GM12878 (cell line): Measurements from ENCODE around the gene NCDN. TPM values are rescaled to one million over a fixed set of nuclear protein-coding genes. Genes with fewer than 3 reads are reported as not detected.

Source experiments
- ATAC-seq: fragments of 200-7000 bp; cut with Tn5 transposase; 3 replicates; pipeline ENCODE4 v1.9.1; 2020; ENCODE audit warnings: mild to moderate bottlenecking, moderate library complexity
- BruUV-seq: library from RNA; stranded (reverse); fragments of 400-500 nt; replicated peaks from 2 replicates; lab custom pipeline; 2021; lab: Mats Ljungman, UMichigan
- CTCF ChIA-PET: fragments of 300-600 bp; sonication (Branson Sonifier 250); formaldehyde crosslinking; extraction: SDS; loops from one replicate; lab custom pipeline; 2021; ENCODE audit warnings: inconsistent platforms; lab: Yijun Ruan, JAX
- POLR2A ChIA-PET: fragments of 350-600 bp; formaldehyde crosslinking; extraction: SDS; loops from one replicate; lab custom pipeline; 2021; ENCODE audit warnings: inconsistent platforms; lab: Charles Lee
- RAD21 ChIA-PET: fragments of 300-600 bp; sonication (Branson Sonifier 250); formaldehyde crosslinking; loops from one replicate; lab custom pipeline; 2023; ENCODE audit warnings: antibody characterized with exemption; ENCODE audit not compliant: unreplicated experiment; lab: Charles Lee
- SMC1A ChIA-PET: fragments of 300-600 bp; sonication (Branson Sonifier 250); formaldehyde crosslinking; loops from one replicate; lab custom pipeline; 2023; ENCODE audit not compliant: unreplicated experiment, uncharacterized antibody; lab: Charles Lee
- DNase-seq: peaks from one replicate; pipeline ENCODE4 v3.0.0-alpha.2; 2011; ENCODE audit warnings: low read depth, low spot score
- FAIRE-seq: peaks from 3 replicates; lab custom pipeline; 2011; peaks lifted over from hg19 to GRCh38; lab: Jason Lieb, UNC
- H2AFZ ChIP-seq: 2 replicates; pipeline ENCODE4 v1.6.0; 2011; ENCODE audit warnings: low read depth, low read length, control low read depth; ENCODE audit not compliant: control insufficient read depth
- H3K27ac ChIP-seq: 2 replicates; pipeline ENCODE4 v1.5.1; 2011; ENCODE audit warnings: control low read depth; ENCODE audit not compliant: control insufficient read depth, insufficient read depth
- H3K27me3 ChIP-seq, 2 experiments: replicated peaks in 1 of 2; 2 replicates each; pipeline versions ENCODE4 v1.6.0 to v1.6.1; 2011; ENCODE audit warnings: low read length in 1 of 2; ENCODE audit not compliant: control insufficient read depth in 2 of 2, insufficient read depth in 2 of 2
- H3K36me3 ChIP-seq, 2 experiments: 2 replicates each; pipeline ENCODE4 v1.5.1; 2011; ENCODE audit warnings: low read length in 1 of 2; ENCODE audit not compliant: control insufficient read depth in 2 of 2, insufficient read depth in 2 of 2
- H3K4me1 ChIP-seq: 2 replicates; pipeline ENCODE4 v1.6.1; 2011; ENCODE audit warnings: mild to moderate bottlenecking, low read length, moderate library complexity, mixed read lengths; ENCODE audit not compliant: control insufficient read depth, insufficient read depth
- H3K4me2 ChIP-seq: 2 replicates; pipeline ENCODE4 v1.6.0; 2011; ENCODE audit warnings: control low read depth; ENCODE audit not compliant: control insufficient read depth, insufficient read depth
- H3K4me3 ChIP-seq: fragments of 200-600 bp; sonication (generic); 2 replicates; pipeline ENCODE4 v1.5.1; 2016
- H3K79me2 ChIP-seq: 2 replicates; pipeline ENCODE4 v1.6.0; 2011; ENCODE audit warnings: low read length; ENCODE audit not compliant: control insufficient read depth, insufficient read depth
- H3K9ac ChIP-seq: 2 replicates; pipeline ENCODE4 v1.8.0; 2011; ENCODE audit warnings: low read length, control low read depth, mixed read lengths; ENCODE audit not compliant: control insufficient read depth, insufficient read depth
- H3K9me3 ChIP-seq: replicated peaks from 3 replicates; pipeline ENCODE4 v1.5.1; 2011; ENCODE audit warnings: mild to moderate bottlenecking, low read length; ENCODE audit not compliant: control insufficient read depth, insufficient read depth
- H4K20me1 ChIP-seq: 2 replicates; pipeline ENCODE4 v1.6.0; 2011; ENCODE audit not compliant: control insufficient read depth, insufficient read depth
- BCLAF1 ChIP-seq: fragments of 450-650 bp; IDR thresholded peaks from 2 replicates; pipeline ENCODE4 v1.6.1; 2017; ENCODE audit warnings: antibody characterized with exemption, mild to moderate bottlenecking, moderate library complexity
- BMI1 ChIP-seq: fragments of 450-650 bp; IDR thresholded peaks from 2 replicates; pipeline ENCODE4 v1.6.1; 2016; ENCODE audit warnings: mild to moderate bottlenecking, moderate library complexity, borderline replicate concordance
- ESRRA ChIP-seq: IDR thresholded peaks from 2 replicates; pipeline ENCODE4 v1.6.1; 2012; ENCODE audit warnings: mild to moderate bottlenecking, low read length, improper control_type of control experiment
- FOS ChIP-seq: IDR thresholded peaks from 3 replicates; pipeline ENCODE4 v1.6.1; 2011; ENCODE audit warnings: borderline replicate concordance; ENCODE audit not compliant: insufficient read length; ENCODE audit errors: extremely low read depth
- HDAC2 ChIP-seq: fragments of 200-600 bp; sonication (generic); IDR thresholded peaks from 2 replicates; pipeline ENCODE4 v1.6.1; 2017
- NRF1 ChIP-seq: conservative IDR thresholded peaks from 2 replicates; pipeline ENCODE4 v1.6.1; 2011; ENCODE audit warnings: mild to moderate bottlenecking, low read depth, low read length, improper control_type of control experiment
- POU2F2 ChIP-seq: IDR thresholded peaks from 3 replicates; pipeline ENCODE4 v1.6.1; 2011; ENCODE audit warnings: low read depth, mild to moderate bottlenecking, low read length, borderline replicate concordance
- RELB ChIP-seq: fragments of 450-650 bp; IDR thresholded peaks from 2 replicates; pipeline ENCODE4 v1.6.1; 2017; ENCODE audit warnings: low read depth, mild to moderate bottlenecking, moderate library complexity
- TAF1 ChIP-seq: IDR thresholded peaks from 2 replicates; pipeline ENCODE4 v1.6.1; 2011; ENCODE audit warnings: mild to moderate bottlenecking, low read depth, low read length, borderline replicate concordance
- TCF7 ChIP-seq: IDR thresholded peaks from 2 replicates; pipeline ENCODE4 v1.6.1; 2014; ENCODE audit warnings: antibody characterized with exemption, borderline replicate concordance
- YBX1 ChIP-seq: fragments of 450-650 bp; IDR thresholded peaks from 2 replicates; pipeline ENCODE4 v1.6.1; 2016; ENCODE audit warnings: antibody characterized with exemption
- WGBS: methylation state at CpG from one replicate; pipeline ENCODE4 v1.1.6; 2016; ENCODE audit warnings: low lambda C conversion rate; ENCODE audit not compliant: insufficient replicate concordance, insufficient coverage; ENCODE audit errors: missing lambda C conversion rate; 5-methylcytosine and 5-hydroxymethylcytosine counted together
- in situ Hi-C: fragments of 300-500 bp; cut with MboI; formaldehyde crosslinking; loops from 9 replicates; pipeline ENCODE4 v1.14.3; 2018; ENCODE audit warnings: mixed read lengths
- intact Hi-C: fragments of 100-400 bp; cut with micrococcal nuclease; formaldehyde crosslinking; loops from one replicate; pipeline ENCODE4 v1.14.2; 2022; ENCODE audit not compliant: unreplicated experiment
- polyA plus RNA-seq, 11 experiments: library from polyadenylated mRNA; depleted of rRNA in 4 of 11; unstranded in 6 of 11; stranded (reverse) in 5 of 11; fragments of >200 nt; fragmentation: Nextera tagmentation in 4 of 11; fragmentation: Illumina TruSeq in 1 of 11; extraction: Ambion mirVana in 4 of 11; extraction: Trizol in 1 of 11; gene quantifications; 1 replicate in 1 of 11; 2 replicates in 10 of 11; pipeline versions ENCODE4 v1.2.1 to v1.2.3, GENCODE V29; 2011 to 2016; ENCODE audit warnings: inconsistent platforms in 2 of 11, missing spikeins in 2 of 11, low read depth in 1 of 11
- total RNA-seq, 4 experiments: library from RNA; depleted of rRNA in 3 of 4; stranded (reverse); fragments of >200 nt in 3 of 4; fragmentation: Illumina TruSeq in 1 of 4; extraction: Trizol in 1 of 4; gene quantifications; 2 replicates each; pipeline versions ENCODE4 v1.2.1 to v1.2.3, GENCODE V29; 2013 to 2021

Gene NCDN
- total and polyA plus RNA-seq, 10 of the 15 experiments (the other 5 are each of a cell fraction or from before 2014, with no cell fraction given), result 1.8 to 25.5 (median 10.9) TPM

GRCh38 chr1:35572296-35572695 is 14.7 kb downstream of the NCDN start:
- DNase-seq, result no peak
- WGBS, result 93% methylated on average over 2 of the region's 2 CpGs

GRCh38 chr1:35573198-35574124 is 15.9 kb downstream of the NCDN start, which contains the start of gene TFAP2E:
Gene TFAP2E (plus strand): TSS chr1:35573314. CDS start chr1:35573578, 264 bp downstream.
- Histone ChIP-seq H2AFZ (no peak within 1 kb of the TSS), H4K20me1 (no peaks in the 10 kb centered on the region), H3K4me3 (no peak within 1 kb of the TSS; the same call in 1 of the 2 replicates), H3K9me3 (no peaks in the 10 kb centered on the region), H3K36me3 (no peaks in the 10 kb centered on the region), H3K9ac (no peak within 1 kb of the TSS), H3K27me3 (peaks cover 0 to 2% of the 10 kb centered on the region in 2 experiments; a peak in 2 of 4 replicates), H3K4me2 (peak within 1 kb of the TSS; percentile 59; the same call in 1 of the 2 replicates), H3K79me2 (no peaks in the 10 kb centered on the region; the same call in 1 of the 2 replicates), H3K27ac (no peak within 1 kb of the TSS), H3K4me1 (peaks cover 15% of the 10 kb centered on the region)
- ChIA-PET CTCF (interaction anchor here (1.2 to 7.1 kb wide), 3 partner anchors 142 to 158 kb away, joined by 4 to 104 read pairs (median 41); no protein-coding TSS in a partner anchor), POLR2A (no interaction called here), RAD21 (interaction anchor here (1.3 to 2.4 kb wide), 2 partner anchors 142 to 156 kb away, joined by 3 to 13 read pairs; no protein-coding TSS in a partner anchor), SMC1A (interaction anchor here (2.0 kb wide), 1 partner anchor 142 kb away, joined by 4 read pairs; no protein-coding TSS in a partner anchor)
- no TSS peak for BruUV-seq
- no peak for FAIRE-seq
- WGBS, result 31% methylated on average over 79 of the region's 95 CpGs
- intact Hi-C loops (no loop called here), in situ Hi-C loops (no loop called here)
- ATAC-seq, result no peak
- no peak for DNase-seq
- no peak for TF ChIP-seq BMI1
- no peak for TF ChIP-seq BCLAF1
- no peak for TF ChIP-seq ESRRA
- TF ChIP-seq YBX1, result no peak
- TF ChIP-seq HDAC2, result no peak
- no peak for TF ChIP-seq RELB
- no peak for TF ChIP-seq NRF1
- no peak for TF ChIP-seq TCF7

More at GRCh38 chr1:35572296-35572695, 14.7 kb downstream of the NCDN start:
- Histone ChIP-seq H3K27me3 (peaks cover 0 to 2% of the 10 kb centered on the region in 2 experiments; a peak in 2 of 4 replicates), H3K4me3 (no peak overlapping the region), H3K4me2 (no peak overlapping the region), H3K4me1 (peaks cover 5% of the 10 kb centered on the region; the same call in 1 of the 2 replicates), H4K20me1 (no peaks in the 10 kb centered on the region), H3K27ac (no peak overlapping the region), H2AFZ (no peak overlapping the region), H3K79me2 (no peaks in the 10 kb centered on the region; the same call in 1 of the 2 replicates), H3K36me3 (no peaks in the 10 kb centered on the region), H3K9ac (no peak overlapping the region), H3K9me3 (no peaks in the 10 kb centered on the region)
- BruUV-seq, result no TSS peak
- no peak for TF ChIP-seq POU2F2
- TF ChIP-seq FOS, result no peak
- TF ChIP-seq TAF1, result no peak
- POLR2A ChIA-PET, result interaction anchor here (0.9 kb wide), 1 partner anchor 195 kb away, joined by 3 read pairs; no protein-coding TSS in a partner anchor
- FAIRE-seq (no peak), ATAC-seq (no peak)
- intact Hi-C loops, result no loop called here
- CTCF ChIA-PET, result interaction anchor here (0.8 to 7.1 kb wide), 5 partner anchors 121 to 160 kb away, joined by 3 to 104 read pairs (median 17); no protein-coding TSS in a partner anchor
- in situ Hi-C loops, result no loop called here
- RAD21 ChIA-PET, result interaction anchor here (0.6 to 2.6 kb wide), 5 partner anchors 121 to 207 kb away, joined by 3 to 13 read pairs (median 4); no protein-coding TSS in a partner anchor
- SMC1A ChIA-PET, result interaction anchor here (1.1 to 2.0 kb wide), 3 partner anchors 120 to 145 kb away, joined by 4 to 6 read pairs (median 4); no protein-coding TSS in a partner anchor
